DMS114 treated with DMSO at 0.1 percent for 48 hours (cell line): Measurements from ENCODE around the gene ABTB2.

Source experiments
- DNase-seq: peaks from one replicate; lab custom pipeline; 2025; ENCODE audit not compliant: unreplicated experiment; lab: John Stamatoyannopoulos, UW

Gene ABTB2

DNA sequence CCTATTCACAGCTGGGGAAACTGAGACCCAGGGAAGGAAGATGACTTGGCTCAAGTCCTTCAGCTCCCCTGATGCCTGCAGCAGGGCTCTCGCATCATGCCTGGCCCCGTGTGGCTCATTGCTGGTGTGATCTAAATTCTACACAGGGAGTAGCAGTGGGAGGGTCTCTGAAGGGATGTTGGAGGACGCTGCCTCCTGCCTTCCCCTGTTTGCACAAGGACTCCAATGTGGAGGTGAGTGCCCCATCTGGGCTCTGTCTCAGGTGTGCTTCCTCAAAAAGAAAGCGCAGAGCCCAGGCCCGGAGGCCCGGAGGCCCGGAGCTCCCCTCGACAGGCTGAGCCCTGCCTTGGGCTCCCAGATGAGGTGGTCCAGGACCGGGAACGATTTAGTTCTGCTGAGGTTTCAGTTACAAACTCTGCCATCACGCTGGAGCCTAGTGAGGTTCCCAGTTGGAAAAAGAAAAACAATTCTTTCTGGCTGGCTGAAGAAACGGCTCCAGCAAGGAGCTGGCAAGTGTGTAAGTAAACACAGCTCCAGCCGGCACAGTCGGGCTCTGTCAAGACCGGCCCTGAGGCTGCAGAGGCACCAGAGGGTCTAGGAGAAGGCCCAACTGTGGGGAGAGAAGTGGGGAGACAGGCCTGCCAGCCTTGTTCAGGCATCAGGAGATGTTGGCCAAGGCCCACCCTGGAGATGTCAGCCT lies 202.6 kb downstream of the ABTB2 start:
- DNase-seq, result no peak

- DNase-seq, result no peak
These were observed 203.5 kb downstream of the ABTB2 start for GRCh38 chr11:34154059-34154875.

- no peak for DNase-seq
These were observed 205.6 kb downstream of the ABTB2 start for GRCh38 chr11:34151916-34152845.

DNA sequence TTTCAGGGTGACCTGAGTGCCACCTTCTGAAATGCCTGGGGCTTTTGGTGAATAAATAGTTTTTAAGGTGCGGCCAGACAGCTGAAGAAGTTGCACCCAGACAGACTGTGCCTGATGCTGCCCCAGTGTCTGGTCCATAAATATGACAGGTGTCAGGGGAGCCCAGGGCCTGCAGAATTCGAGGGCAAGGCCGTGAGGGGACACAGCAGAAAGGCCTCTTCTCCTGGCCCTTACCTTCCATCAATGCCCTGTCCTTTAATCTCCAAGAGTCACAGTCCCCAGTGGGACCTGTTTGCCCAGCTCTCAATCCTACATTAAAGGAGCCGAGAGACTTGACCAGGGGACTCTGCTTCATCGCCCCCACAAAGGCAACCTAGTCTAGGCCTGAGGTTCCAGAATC lies 206.6 kb downstream of the ABTB2 start:
- DNase-seq, result no peak

- no peak for DNase-seq
These were observed 207.2 kb downstream of the ABTB2 start for GRCh38 chr11:34150494-34151151.

- DNase-seq, result no peak
These were observed 208.0 kb downstream of the ABTB2 start for GRCh38 chr11:34149786-34150185.

- no peak for DNase-seq
These were observed 208.5 kb downstream of the ABTB2 start for GRCh38 chr11:34149274-34149673.

DNA sequence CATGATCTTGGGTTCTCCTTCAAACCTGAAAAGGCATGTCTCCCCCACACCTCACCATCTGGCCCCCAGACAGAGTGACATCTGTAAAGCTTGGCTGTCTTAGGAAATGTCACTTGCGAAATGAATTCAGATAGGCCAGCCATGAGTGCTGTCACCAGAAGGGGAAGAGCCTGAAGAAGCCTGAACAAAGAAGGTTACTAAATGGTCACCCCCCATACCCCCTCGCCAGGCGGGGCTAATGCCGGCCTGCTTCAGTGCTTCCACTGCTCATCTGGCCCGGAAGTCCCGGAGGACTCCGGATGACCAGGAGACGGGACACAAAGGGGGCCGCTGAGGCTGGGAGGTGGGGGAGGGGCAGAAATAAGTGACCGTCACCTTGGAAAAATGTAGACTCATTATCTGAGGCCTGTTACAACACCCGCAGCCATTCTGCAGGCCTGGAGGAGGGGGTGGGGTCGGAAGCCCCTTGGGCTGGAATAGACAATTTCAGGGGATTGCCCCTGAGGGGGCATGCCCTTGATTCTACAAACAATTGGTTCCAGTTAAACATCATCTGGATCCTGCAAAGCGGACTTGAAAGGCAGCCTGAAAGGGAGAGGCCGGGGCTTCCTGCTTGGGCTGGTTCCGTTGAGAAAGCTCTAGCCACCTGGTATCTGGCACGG lies 209.2 kb downstream of the ABTB2 start:
- DNase-seq, result no peak

GRCh38 chr11:34147581-34147980 lies 210.2 kb downstream of the ABTB2 start:
- DNase-seq, result no peak

DNA sequence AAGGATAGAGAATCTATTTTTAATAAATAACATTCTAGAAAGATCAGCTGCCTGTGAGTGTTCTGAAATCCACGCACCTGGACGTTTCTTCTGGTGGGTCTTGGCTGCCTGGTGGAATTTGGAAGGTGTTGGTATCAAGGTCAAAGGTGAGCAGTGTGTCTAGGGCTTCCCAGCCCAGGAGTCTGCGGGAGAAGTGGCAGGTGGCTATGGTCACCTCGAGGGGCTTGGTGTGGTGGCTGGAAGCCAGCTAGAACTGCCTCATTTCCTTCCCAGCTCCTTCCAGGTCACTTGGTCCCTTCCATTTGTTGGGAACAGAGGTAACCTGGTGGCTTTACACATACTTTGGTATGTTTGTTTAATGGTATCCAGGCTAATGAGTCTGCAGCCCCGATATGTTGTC lies 210.9 kb downstream of the ABTB2 start:
- DNase-seq, result no peak

DNA sequence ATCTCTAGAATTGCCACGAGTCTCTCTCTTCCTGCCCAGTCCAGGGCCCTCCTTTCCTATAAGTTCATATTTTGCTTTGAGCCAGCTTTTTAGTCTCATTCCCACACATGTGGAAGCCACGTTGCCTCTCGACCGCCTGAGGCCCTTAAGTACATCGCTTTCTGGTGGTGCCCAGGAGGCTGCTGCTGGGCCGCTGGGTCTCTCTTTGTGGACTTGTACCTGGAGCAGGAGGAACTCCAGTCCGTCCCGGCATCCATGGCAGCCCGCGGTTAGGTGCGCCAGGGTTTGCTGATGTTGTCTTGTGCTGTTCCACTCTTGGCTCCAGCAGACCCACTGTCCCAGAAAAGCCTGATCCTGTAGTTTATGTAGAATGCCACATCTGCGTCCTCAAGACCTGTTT lies 211.4 kb downstream of the ABTB2 start:
- DNase-seq, result no peak

- DNase-seq, result no peak
These were observed 211.9 kb downstream of the ABTB2 start for GRCh38 chr11:34145847-34146381.

DNA sequence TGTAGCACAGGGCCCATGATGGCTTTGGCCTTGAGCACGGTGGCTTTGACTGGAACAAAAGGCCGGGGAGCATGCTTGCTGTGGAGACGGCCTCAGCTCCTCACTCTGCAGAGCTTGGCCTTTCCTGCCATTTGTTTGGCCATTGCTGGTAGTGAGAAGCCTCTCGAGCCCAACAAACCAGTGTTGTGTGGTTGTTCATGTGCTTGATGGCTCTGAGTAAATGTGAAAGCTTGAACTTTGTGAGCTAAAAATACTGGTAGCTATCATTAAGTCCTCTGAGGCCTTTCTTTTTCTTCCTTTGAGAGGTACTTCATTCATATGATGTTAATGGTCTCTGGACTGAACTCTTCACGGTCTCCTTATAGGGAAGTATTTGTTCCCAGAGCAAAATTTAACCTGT lies 212.7 kb downstream of the ABTB2 start:
- DNase-seq, result no peak

DNA sequence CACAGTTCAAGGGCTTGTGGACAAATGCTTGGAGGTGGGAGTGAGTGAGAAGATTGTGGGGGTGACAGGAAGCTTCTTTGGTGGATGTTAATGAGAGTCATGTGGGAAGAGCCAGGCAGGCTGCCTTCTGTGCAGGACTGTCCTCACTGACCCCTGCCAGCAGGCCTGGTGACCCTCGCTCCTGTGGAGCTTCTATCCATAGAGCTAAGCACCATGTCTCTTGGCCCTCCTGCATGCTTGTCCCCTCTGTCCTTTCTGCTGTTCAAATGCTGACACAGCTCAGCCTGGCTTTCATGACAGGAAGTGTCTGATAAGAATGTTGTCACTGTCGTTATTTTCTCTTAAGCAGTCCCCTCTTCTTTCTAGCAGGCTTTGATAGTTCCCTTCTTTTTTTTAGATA lies 214.8 kb downstream of the ABTB2 start:
- no peak for DNase-seq

- no peak for DNase-seq
These were observed 217.7 kb downstream of the ABTB2 start for GRCh38 chr11:34140149-34140548.

DNA sequence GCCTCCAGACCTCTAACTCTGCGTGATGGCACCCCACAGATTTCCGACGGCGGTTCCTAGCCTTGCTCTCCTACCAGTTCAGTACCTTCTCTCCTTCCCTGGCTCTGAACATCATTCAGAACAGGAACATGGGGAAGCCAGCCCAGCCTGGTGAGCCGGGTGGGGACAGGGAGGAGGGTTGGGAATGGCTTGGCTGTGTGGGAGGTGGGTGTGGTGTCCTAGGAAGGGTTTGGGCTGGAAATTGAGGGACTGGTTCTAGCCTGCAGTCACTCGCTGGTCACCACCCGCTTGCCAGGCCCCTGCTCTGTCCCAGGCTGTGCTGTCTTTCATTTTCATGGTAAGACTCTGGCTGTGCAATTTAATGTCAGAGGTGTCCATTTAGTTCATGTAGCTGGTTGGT lies 218.5 kb downstream of the ABTB2 start:
- DNase-seq, result no peak

DNA sequence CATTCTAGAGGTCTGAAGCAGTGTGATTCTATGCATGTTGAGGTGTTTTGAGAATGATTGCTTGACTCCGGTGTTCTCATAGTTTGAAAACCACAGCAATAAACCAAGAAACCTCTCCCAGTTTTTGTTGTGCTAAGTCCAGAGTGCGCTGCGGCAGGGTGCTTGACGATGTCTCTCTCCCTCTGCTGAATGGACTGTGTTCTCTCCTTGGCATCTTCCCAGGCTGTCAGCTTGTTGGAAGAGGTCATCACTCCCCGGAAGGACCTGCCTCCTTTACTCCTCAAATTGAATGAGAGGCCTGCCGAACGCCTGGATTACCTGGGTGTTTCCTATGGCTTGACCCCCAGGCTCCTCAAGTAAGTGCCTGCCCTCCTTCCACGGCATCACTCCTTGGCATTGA lies 221.4 kb downstream of the ABTB2 start:
- no peak for DNase-seq

DNA sequence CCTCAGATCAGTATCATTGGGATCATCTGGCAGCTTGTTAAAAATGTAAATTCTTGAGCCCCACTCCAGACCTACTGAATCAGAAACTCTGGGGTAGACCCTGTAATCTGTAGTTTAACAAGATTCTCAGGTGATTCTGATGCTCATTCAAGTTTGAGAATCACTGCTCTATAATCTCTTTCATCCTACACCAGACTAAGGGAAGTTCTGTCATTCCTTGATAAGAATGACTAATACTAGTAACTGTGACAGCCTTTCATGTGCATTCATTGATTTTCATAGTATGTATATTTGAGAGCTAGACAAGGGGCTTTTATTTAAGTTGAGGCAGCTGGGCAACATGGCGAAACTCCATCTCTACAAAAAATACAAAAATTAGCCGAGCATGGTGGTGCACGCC lies 222.4 kb downstream of the ABTB2 start:
- no peak for DNase-seq

- no peak for DNase-seq
These were observed 223.0 kb downstream of the ABTB2 start for GRCh38 chr11:34134765-34135164.

- no peak for DNase-seq
These were observed 225.4 kb downstream of the ABTB2 start for GRCh38 chr11:34132261-34132965.
